H9 (cell line): ENCODE data around the gene KRTAP19-5. TPM values are rescaled to one million over a fixed set of nuclear protein-coding genes. Genes with fewer than 3 reads are reported as not detected.

Experiments used
- DNase-seq: peaks from one replicate; pipeline ENCODE4 v3.0.0-alpha.2; 2017
- H2AFZ ChIP-seq: one replicate; pipeline ENCODE4 v1.6.1; 2013; ENCODE audit warnings: mild to moderate bottlenecking, low read length, control low read depth, moderate library complexity
- H2AK5ac ChIP-seq: 2 replicates; pipeline ENCODE4 v1.6.1; 2013; ENCODE audit warnings: low read length, control low read depth, mixed read lengths; ENCODE audit not compliant: insufficient read length
- H2BK120ac ChIP-seq: one replicate; pipeline ENCODE4 v1.6.1; 2013; ENCODE audit warnings: low read depth, mild to moderate bottlenecking, low read length, control low read depth, inconsistent platforms; ENCODE audit not compliant: poor library complexity, severe bottlenecking
- H2BK12ac ChIP-seq: 2 replicates; pipeline ENCODE4 v1.6.1; 2013; ENCODE audit warnings: low read length, control low read depth, mixed read lengths, low read depth; ENCODE audit not compliant: insufficient read length
- H2BK15ac ChIP-seq: 2 replicates; pipeline ENCODE4 v1.6.1; 2013; ENCODE audit warnings: low read depth, low read length, control low read depth
- H2BK20ac ChIP-seq: one replicate; pipeline ENCODE4 v1.6.1; 2013; ENCODE audit warnings: low read depth, mild to moderate bottlenecking, low read length, control low read depth, inconsistent platforms; ENCODE audit not compliant: poor library complexity, severe bottlenecking
- H2BK5ac ChIP-seq: 2 replicates; pipeline ENCODE4 v1.6.1; 2013; ENCODE audit warnings: low read length, control low read depth, mixed read lengths; ENCODE audit not compliant: insufficient read length
- H3K14ac ChIP-seq: 2 replicates; pipeline ENCODE4 v1.6.1; 2013; ENCODE audit warnings: low read length, control low read depth; ENCODE audit not compliant: insufficient read depth
- H3K18ac ChIP-seq: 2 replicates; pipeline ENCODE4 v1.6.1; 2013; ENCODE audit warnings: low read depth, mild to moderate bottlenecking, mixed read lengths, low read length, control low read depth; ENCODE audit not compliant: insufficient read length
- H3K23ac ChIP-seq: 2 replicates; pipeline ENCODE4 v1.6.1; 2013; ENCODE audit warnings: low read length, control low read depth, mixed read lengths, low read depth; ENCODE audit not compliant: insufficient read length
- H3K23me2 ChIP-seq: 2 replicates; pipeline ENCODE4 v1.6.1; 2013; ENCODE audit warnings: low read depth, mild to moderate bottlenecking, mixed read lengths, low read length, control low read depth; ENCODE audit not compliant: insufficient read length, poor library complexity, severe bottlenecking
- H3K27ac ChIP-seq: 2 replicates; pipeline ENCODE4 v1.5.1; 2013; ENCODE audit warnings: low read length, control low read depth, mixed read lengths, low read depth; ENCODE audit not compliant: insufficient read length
- H3K27me3 ChIP-seq: 2 replicates; pipeline ENCODE4 v1.6.1; 2013; ENCODE audit warnings: low read length, control low read depth, inconsistent platforms; ENCODE audit not compliant: insufficient read depth
- H3K4ac ChIP-seq: 2 replicates; pipeline ENCODE4 v1.6.1; 2013; ENCODE audit warnings: low read depth, mild to moderate bottlenecking, control low read depth, inconsistent platforms, low read length, moderate library complexity
- H3K4me1 ChIP-seq: 2 replicates; pipeline ENCODE4 v1.6.1; 2013; ENCODE audit warnings: low read length, control low read depth, inconsistent platforms; ENCODE audit not compliant: insufficient read depth
- H3K4me2 ChIP-seq: 2 replicates; pipeline ENCODE4 v1.6.1; 2013; ENCODE audit warnings: low read length, control low read depth, mixed read lengths; ENCODE audit not compliant: insufficient read length, insufficient read depth
- H3K56ac ChIP-seq: 2 replicates; pipeline ENCODE4 v1.6.1; 2013; ENCODE audit warnings: low read depth, mild to moderate bottlenecking, mixed read lengths, low read length, control low read depth; ENCODE audit not compliant: insufficient read length
- H3K79me1 ChIP-seq: 2 replicates; pipeline ENCODE4 v1.6.1; 2013; ENCODE audit warnings: low read depth, mild to moderate bottlenecking, moderate library complexity, low read length, control low read depth, inconsistent platforms; ENCODE audit not compliant: insufficient read depth, poor library complexity, severe bottlenecking
- H3K79me2 ChIP-seq: 2 replicates; pipeline ENCODE4 v1.6.1; 2013; ENCODE audit warnings: low read length, control low read depth, inconsistent platforms; ENCODE audit not compliant: insufficient read depth
- H3K9ac ChIP-seq: 2 replicates; pipeline ENCODE4 v1.6.1; 2013; ENCODE audit warnings: low read length, control low read depth, mixed read lengths; ENCODE audit not compliant: insufficient read length; ENCODE audit errors: extremely low read depth
- H3K9me3 ChIP-seq: one replicate; pipeline ENCODE4 v1.6.1; 2013; ENCODE audit warnings: low read depth, low read length, inconsistent platforms; ENCODE audit not compliant: control insufficient read depth
- H3T11ph ChIP-seq: one replicate; pipeline ENCODE4 v1.6.1; 2013; ENCODE audit warnings: mild to moderate bottlenecking, low read length, control low read depth, inconsistent platforms
- H4K20me1 ChIP-seq: one replicate; pipeline ENCODE4 v1.6.1; 2013; ENCODE audit not compliant: control insufficient read depth, insufficient read length, insufficient read depth
- H4K5ac ChIP-seq: 2 replicates; pipeline ENCODE4 v1.6.1; 2013; ENCODE audit warnings: low read depth, mild to moderate bottlenecking, mixed read lengths, low read length, control low read depth; ENCODE audit not compliant: insufficient read length
- H4K8ac ChIP-seq: replicated peaks from 2 replicates; pipeline ENCODE4 v1.6.1; 2013; ENCODE audit warnings: low read length, control low read depth, mixed read lengths, low read depth; ENCODE audit not compliant: insufficient read length
- H4K91ac ChIP-seq: 2 replicates; pipeline ENCODE4 v1.6.1; 2013; ENCODE audit warnings: low read depth, mild to moderate bottlenecking, moderate library complexity, mixed read lengths, low read length, control low read depth; ENCODE audit not compliant: insufficient read length
- H3K27ac Mint-ChIP-seq, 3 experiments: 2 replicates in 2 of 3; 3 replicates in 1 of 3; pipeline ENCODE4 v1.8.0; 2020 to 2021; ENCODE audit warnings: mixed read lengths in 3 of 3, mild to moderate bottlenecking in 1 of 3, moderate library complexity in 1 of 3
- H3K27me3 Mint-ChIP-seq: 2 replicates; pipeline ENCODE4 v1.8.0; 2021; ENCODE audit warnings: low read depth, mild to moderate bottlenecking, moderate library complexity, mixed read lengths
- H3K36me3 Mint-ChIP-seq, 3 experiments: 2 replicates in 2 of 3; 3 replicates in 1 of 3; pipeline ENCODE4 v1.8.0; 2020 to 2021; ENCODE audit warnings: low read depth in 3 of 3, mixed read lengths in 3 of 3; ENCODE audit not compliant: insufficient read depth in 1 of 3
- H3K4me1 Mint-ChIP-seq, 2 experiments: 2 replicates each; pipeline ENCODE4 v1.8.0; 2020; ENCODE audit warnings: mixed read lengths in 2 of 2
- H3K4me3 Mint-ChIP-seq, 2 experiments: 2 replicates in 1 of 2; 3 replicates in 1 of 2; pipeline ENCODE4 v1.8.0; 2020 to 2021; ENCODE audit warnings: mild to moderate bottlenecking in 2 of 2, mixed read lengths in 2 of 2, moderate library complexity in 1 of 2
- H3K9me3 Mint-ChIP-seq, 2 experiments: 2 replicates in 1 of 2; 3 replicates in 1 of 2; pipeline ENCODE4 v1.8.0; 2020; ENCODE audit warnings: mild to moderate bottlenecking in 2 of 2, mixed read lengths in 2 of 2, moderate library complexity in 1 of 2
- WGBS: extraction: QIAGEN DNeasy Blood & Tissue Kit; methylation state at CpG from one replicate; pipeline ENCODE4 v1.1.7; 2013; ENCODE audit warnings: missing lambda C conversion rate, low lambda C conversion rate, mixed read lengths; ENCODE audit not compliant: insufficient read length; ENCODE audit errors: extremely low coverage; 5-methylcytosine and 5-hydroxymethylcytosine counted together
- total RNA-seq: library from RNA; stranded (reverse); gene quantifications from 2 replicates; pipeline ENCODE4 v1.2.1, GENCODE V29; 2021
- TF ChIP-seq, protein P1 (sequence below): fragments of 200-600 bp; sonication (generic); conservative IDR thresholded peaks from 3 replicates; pipeline ENCODE4 v1.8.0; 2021; ENCODE audit warnings: antibody characterized with exemption, mild to moderate bottlenecking

KRTAP19-5 gene
- total RNA-seq, 1 experiment from 2014 or later = not detected

DNA sequence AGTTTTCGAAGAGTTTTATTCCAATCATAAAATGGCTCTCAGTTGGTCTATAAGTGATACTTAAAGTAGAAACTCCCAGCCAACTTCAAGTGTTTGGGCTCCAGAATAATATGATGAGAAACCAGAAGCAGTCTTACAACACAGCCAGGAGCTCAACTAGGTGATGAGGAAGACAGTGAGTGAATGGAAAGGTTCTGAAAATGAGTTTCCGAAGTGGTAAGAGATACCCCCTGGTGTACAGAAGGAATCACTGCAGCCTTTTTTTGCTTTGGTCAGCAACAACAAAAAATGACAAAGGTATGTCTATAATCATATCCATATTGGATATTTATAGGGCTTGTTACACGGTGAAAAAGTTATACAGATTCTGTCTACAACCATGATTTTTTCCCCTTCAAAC is 38.2 kb downstream of the KRTAP19-5 start:
- WGBS = no CpG with 5 or more reads among the region's 3 CpGs
- Mint-ChIP-seq H3K4me1 (no peaks in the 10 kb centered on the region), H3K36me3 (no peaks in the 10 kb centered on the region), H3K27ac (no peak overlapping the region), H3K4me3 (no peak overlapping the region), H3K27me3 (no peaks in the 10 kb centered on the region), H3K9me3 (no peaks in the 10 kb centered on the region)
- no peak overlapping the region for H2AFZ ChIP-seq
- no peaks in the 10 kb centered on the region for H3K27me3 ChIP-seq
- H3K79me2 ChIP-seq = no peaks in the 10 kb centered on the region
- no peaks in the 10 kb centered on the region for H3K9me3 ChIP-seq
- H2BK12ac ChIP-seq = no peak overlapping the region
- no peaks in the 10 kb centered on the region for H4K20me1 ChIP-seq
- no peak overlapping the region for H2AK5ac ChIP-seq
- no peak overlapping the region for H4K8ac ChIP-seq
- no peak overlapping the region for H3K56ac ChIP-seq
- H2BK15ac ChIP-seq = no peak overlapping the region
- H4K91ac ChIP-seq = no peak overlapping the region
- no peaks in the 10 kb centered on the region for H3K4me1 ChIP-seq
- no peak for DNase-seq
- no peak overlapping the region for H3K4me2 ChIP-seq
- no peak overlapping the region for H2BK120ac ChIP-seq
- H3T11ph ChIP-seq = no peak overlapping the region
- H3K27ac ChIP-seq = no peak overlapping the region
- H4K5ac ChIP-seq = no peak overlapping the region
- TF ChIP-seq, protein P1, sequence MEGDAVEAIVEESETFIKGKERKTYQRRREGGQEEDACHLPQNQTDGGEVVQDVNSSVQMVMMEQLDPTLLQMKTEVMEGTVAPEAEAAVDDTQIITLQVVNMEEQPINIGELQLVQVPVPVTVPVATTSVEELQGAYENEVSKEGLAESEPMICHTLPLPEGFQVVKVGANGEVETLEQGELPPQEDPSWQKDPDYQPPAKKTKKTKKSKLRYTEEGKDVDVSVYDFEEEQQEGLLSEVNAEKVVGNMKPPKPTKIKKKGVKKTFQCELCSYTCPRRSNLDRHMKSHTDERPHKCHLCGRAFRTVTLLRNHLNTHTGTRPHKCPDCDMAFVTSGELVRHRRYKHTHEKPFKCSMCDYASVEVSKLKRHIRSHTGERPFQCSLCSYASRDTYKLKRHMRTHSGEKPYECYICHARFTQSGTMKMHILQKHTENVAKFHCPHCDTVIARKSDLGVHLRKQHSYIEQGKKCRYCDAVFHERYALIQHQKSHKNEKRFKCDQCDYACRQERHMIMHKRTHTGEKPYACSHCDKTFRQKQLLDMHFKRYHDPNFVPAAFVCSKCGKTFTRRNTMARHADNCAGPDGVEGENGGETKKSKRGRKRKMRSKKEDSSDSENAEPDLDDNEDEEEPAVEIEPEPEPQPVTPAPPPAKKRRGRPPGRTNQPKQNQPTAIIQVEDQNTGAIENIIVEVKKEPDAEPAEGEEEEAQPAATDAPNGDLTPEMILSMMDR = peak; percentile 78
- H3K23me2 ChIP-seq = no peaks in the 10 kb centered on the region
- H3K18ac ChIP-seq = no peak overlapping the region
- no peaks in the 10 kb centered on the region for H3K79me1 ChIP-seq
- no peak overlapping the region for H2BK5ac ChIP-seq
- H3K23ac ChIP-seq = no peak overlapping the region
- H2BK20ac ChIP-seq = no peak overlapping the region
- no peak overlapping the region for H3K14ac ChIP-seq
- H3K4ac ChIP-seq = no peak overlapping the region
- H3K9ac ChIP-seq = no peak overlapping the region

Other genes with a start within 250 kb of the KRTAP19-5 start
- not detected in 2 replicates for gene KRTAP24-1, start 219.2 kb downstream of the KRTAP19-5 start, total RNA-seq
- not detected in 2 replicates for gene KRTAP25-1, start 212.6 kb downstream of the KRTAP19-5 start, total RNA-seq
- gene KRTAP26-1, start 181.8 kb downstream of the KRTAP19-5 start, total RNA-seq = not detected in 2 replicates
- not detected in 2 replicates for gene KRTAP27-1, start 164.4 kb downstream of the KRTAP19-5 start, total RNA-seq
- gene KRTAP23-1, start 153.5 kb downstream of the KRTAP19-5 start, total RNA-seq = not detected in 2 replicates
- not detected in 2 replicates for gene KRTAP13-2, start 129.9 kb downstream of the KRTAP19-5 start, total RNA-seq
- not detected in 2 replicates for gene KRTAP13-1, start 106.1 kb downstream of the KRTAP19-5 start, total RNA-seq
- not detected in 2 replicates for gene KRTAP13-3, start 76.2 kb downstream of the KRTAP19-5 start, total RNA-seq
- gene KRTAP13-4, start 71.9 kb downstream of the KRTAP19-5 start, total RNA-seq = 0.39 and 0.68 TPM in 2 replicates
- not detected in 2 replicates for gene KRTAP15-1, start 61.9 kb downstream of the KRTAP19-5 start, total RNA-seq
- not detected in 2 replicates for gene KRTAP19-1, start 21.8 kb downstream of the KRTAP19-5 start, total RNA-seq
- not detected in 2 replicates for gene KRTAP19-2, start 14.7 kb downstream of the KRTAP19-5 start, total RNA-seq
- gene KRTAP19-3, start 10.1 kb downstream of the KRTAP19-5 start, total RNA-seq = not detected in 2 replicates
- gene KRTAP19-4, start 5.0 kb downstream of the KRTAP19-5 start, total RNA-seq = not detected in 2 replicates
- not detected in 2 replicates for gene KRTAP19-6, start 39.7 kb upstream of the KRTAP19-5 start, total RNA-seq
- gene KRTAP19-7, start 59.2 kb upstream of the KRTAP19-5 start, total RNA-seq = not detected in 2 replicates
- not detected in 2 replicates for gene KRTAP22-2, start 88.3 kb upstream of the KRTAP19-5 start, total RNA-seq
- gene KRTAP6-3, start 90.3 kb upstream of the KRTAP19-5 start, total RNA-seq = not detected in 2 replicates
- gene KRTAP6-2, start 96.8 kb upstream of the KRTAP19-5 start, total RNA-seq = not detected in 2 replicates
- not detected in 2 replicates for gene KRTAP22-1, start 98.9 kb upstream of the KRTAP19-5 start, total RNA-seq
- gene KRTAP6-1, start 111.8 kb upstream of the KRTAP19-5 start, total RNA-seq = not detected in 2 replicates
- not detected in 2 replicates for gene KRTAP20-1, start 114.3 kb upstream of the KRTAP19-5 start, total RNA-seq
- gene KRTAP20-4, start 118.5 kb upstream of the KRTAP19-5 start, total RNA-seq = not detected in 2 replicates
- gene KRTAP20-2, start 133.1 kb upstream of the KRTAP19-5 start, total RNA-seq = not detected in 2 replicates
- gene KRTAP20-3, start 140.7 kb upstream of the KRTAP19-5 start, total RNA-seq = not detected in 2 replicates
- not detected in 2 replicates for gene KRTAP21-3, start 216.6 kb upstream of the KRTAP19-5 start, total RNA-seq
- gene KRTAP21-2, start 245.1 kb upstream of the KRTAP19-5 start, total RNA-seq = not detected in 2 replicates